GOT3 (cell line): ENCODE measurements around the gene OTX1.

Source experiments
- DNase-seq: peaks from one replicate; lab custom pipeline; 2025; ENCODE audit warnings: mixed read lengths; lab: John Stamatoyannopoulos, UW

Gene OTX1

GRCh38 chr2:63047321-63048279 is 3.0 kb upstream of the OTX1 start:
- DNase-seq, result no peak

- no peak for DNase-seq
Measured at GRCh38 chr2:63048367-63049171, 2.1 kb upstream of the OTX1 start.

GRCh38 chr2:63049211-63049969 is 1.2 kb upstream of the OTX1 start:
- DNase-seq, result no peak

DNA sequence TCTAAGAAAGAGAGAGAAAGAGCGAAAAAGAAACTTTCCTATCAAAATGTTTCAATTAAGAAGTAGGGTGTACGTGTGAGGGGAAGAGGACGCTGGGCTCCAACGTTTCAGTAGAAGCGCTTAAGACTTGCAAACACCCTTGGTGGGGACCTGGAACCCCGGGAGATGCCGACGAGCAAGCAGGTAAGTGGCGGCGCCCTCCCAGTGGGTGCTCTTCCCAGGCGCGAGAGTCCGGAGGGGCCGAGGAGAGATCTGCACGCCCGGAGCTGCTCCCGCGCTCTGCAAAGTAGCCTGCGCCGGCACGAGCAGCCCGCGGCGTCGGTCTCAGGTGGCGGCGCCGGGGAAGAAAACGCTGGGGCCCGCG is 678 bp upstream of the OTX1 start:
- DNase-seq, result no peak

GRCh38 chr2:63051042-63051794 is 588 bp downstream of the OTX1 start:
- no peak for DNase-seq

GRCh38 chr2:63051795-63052333 is 1.2 kb downstream of the OTX1 start:
- no peak for DNase-seq

GRCh38 chr2:63052411-63053080 is 1.9 kb downstream of the OTX1 start:
- no peak for DNase-seq

GRCh38 chr2:63053081-63053888 is 2.7 kb downstream of the OTX1 start:
- no peak for DNase-seq

DNA sequence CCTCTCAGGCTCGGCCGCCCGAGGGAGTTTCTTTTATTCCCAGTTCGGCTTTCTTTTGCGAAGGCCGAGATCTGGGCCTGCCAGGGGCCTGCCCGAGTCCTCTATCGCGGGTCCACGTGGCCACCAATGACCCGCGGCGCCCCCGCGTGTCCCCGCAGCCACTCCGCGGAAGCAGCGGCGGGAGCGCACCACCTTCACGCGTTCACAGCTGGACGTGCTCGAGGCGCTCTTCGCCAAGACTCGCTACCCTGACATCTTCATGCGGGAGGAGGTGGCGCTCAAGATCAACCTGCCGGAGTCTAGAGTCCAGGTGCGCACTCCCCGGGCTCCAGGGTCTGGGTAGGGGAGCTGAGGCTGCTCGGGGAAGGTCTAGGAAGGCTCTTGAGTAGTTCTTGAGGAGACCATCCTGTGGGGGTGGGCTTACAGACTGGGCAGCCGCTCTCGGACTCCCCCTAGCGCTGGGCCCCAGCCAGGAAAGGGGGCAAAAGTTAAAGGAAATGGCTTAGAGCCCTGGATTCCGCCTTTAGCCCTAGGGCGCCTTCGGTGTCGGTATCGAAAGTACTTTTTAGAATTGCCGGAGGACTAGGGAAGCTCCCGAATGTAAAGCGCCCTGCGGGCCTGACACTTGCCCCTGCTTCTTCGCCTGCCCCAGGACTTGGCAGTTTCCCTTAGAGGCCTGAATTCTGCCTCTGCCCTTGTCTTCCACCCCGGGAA is 3.4 kb downstream of the OTX1 start:
- DNase-seq, result no peak

DNA sequence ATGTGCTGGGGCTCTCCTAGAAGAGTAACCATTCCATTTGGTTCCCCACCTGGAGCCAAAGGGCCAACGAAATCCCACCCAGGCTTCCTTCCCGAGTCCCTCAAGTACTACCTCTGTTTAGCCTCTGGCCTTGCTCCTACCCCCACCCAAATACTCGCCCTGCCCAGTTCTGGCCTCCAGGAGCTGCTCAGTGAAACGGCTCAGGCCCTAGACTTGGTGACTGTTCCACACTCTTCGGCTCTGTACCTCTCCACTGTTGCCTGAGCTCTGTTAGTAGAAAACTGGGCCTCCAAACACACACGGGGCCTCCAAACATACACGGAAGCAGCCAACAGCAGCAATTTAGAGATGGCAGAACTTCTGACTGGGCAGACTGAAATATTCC is 4.2 kb downstream of the OTX1 start:
- no peak for DNase-seq

DNA sequence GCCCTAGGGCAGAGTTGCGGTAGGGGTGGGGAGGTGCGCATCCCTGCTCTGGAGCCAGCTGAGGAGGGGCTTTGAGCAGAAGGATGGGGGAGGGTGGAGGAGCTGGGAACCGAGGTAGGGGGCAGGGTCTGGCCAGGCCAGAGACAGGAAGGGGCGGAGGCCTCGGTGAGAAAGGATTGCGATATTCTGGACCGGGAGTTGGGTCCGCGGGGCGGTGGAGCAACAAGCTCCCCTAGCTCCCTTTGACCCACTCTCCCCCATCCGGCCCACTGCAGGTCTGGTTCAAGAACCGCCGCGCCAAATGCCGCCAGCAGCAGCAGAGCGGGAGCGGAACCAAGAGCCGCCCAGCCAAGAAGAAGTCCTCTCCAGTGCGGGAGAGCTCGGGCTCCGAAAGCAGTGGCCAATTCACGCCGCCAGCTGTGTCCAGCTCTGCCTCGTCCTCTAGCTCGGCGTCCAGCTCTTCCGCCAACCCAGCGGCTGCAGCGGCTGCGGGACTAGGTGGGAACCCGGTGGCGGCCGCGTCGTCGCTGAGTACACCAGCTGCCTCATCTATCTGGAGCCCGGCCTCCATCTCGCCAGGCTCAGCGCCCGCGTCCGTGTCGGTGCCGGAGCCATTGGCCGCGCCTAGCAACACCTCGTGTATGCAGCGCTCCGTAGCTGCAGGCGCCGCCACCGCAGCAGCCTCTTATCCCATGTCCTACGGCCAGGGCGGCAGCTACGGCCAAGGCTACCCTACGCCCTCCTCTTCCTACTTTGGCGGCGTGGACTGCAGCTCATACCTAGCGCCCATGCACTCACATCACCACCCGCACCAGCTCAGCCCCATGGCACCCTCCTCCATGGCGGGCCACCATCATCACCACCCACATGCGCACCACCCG is 4.8 kb downstream of the OTX1 start:
- no peak for DNase-seq

GRCh38 chr2:63056107-63057050 is 5.7 kb downstream of the OTX1 start:
- no peak for DNase-seq

DNA sequence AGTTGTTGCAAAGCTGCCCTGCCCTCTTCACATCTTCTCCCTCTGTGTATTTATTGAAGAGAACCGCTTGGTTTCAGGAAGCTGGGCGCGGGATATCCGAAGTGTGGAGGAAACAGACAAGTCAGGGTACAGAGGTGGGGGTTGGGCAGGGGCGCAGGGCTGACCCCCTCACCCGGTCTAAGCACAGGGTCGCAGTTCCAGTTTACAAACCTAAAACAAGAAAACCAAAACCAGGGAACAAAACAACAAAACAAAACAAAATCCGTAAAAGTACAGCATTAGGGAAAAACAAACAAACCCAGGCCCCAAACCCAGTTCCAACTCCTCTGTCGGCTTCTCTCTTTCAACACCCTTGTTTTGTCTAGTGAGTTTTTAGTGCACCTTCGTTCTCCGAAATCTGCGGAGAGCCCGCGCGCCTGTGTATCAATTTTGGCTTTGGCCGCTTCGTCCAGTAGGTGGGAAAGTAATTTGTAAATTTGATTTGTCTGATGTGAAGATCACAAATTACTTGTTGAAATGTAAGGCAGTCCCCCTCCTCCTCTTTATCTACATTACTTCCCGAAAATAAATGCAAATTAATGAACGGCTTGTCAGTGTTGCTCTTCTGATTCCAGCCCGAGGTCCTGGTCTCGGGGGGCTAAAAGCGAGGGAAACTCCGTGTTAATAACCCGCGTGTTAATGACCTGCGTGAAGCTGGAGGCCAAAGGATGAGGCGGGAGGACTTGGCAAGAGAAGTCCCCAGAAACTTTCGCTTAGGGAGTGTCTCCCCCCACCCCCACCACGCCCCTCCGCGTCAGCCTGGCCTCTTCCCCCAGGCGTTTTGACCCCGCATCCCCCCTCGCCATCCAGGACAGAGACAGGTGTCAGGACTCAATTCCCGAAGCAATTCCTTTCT is 6.9 kb downstream of the OTX1 start:
- DNase-seq, result no peak

- DNase-seq, result no peak
Measured at GRCh38 chr2:63058144-63058920, 7.7 kb downstream of the OTX1 start.
